ENCODE results near the gene EXOC3L4. TPM values are rescaled to one million over a fixed set of nuclear protein-coding genes. Genes with fewer than 3 reads are reported as not detected.

Gene EXOC3L4
- total RNA-seq, 1 donor from 2014 or later = 3.3 TPM

DNA sequence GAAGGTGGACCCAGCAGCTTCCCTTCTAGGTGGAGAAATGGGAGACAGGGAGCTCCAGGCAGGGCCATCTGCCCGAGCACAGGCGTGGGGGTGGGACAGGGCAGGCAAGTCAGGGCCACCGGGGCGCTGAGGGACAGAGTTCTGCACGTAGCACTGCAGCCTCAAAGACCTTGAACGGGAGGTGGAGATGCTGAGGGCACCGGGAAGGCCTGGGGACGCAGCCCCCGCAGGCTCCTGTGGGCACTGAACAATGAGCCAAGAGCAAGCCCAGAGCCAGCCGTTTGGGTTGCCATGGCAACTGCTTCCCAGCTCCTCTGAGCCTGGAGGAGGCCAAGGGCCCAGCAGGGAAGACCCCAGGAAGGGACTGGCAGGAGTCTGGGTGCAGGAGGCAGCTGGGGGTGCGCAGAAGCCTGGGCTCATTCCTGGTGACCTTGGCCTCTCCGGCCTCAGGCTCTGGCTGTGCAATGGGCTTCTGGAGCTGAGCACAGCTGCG is 7.1 kb upstream of the EXOC3L4 start:
- ATAC-seq (no peak), DNase-seq (ENCODE audit: low spot score) (no peak)
- intact Hi-C loops (cut with DNase I) = loop anchor here (5.0 kb wide), 1 partner anchor 205 kb away; no protein-coding TSS in a partner anchor

DNA sequence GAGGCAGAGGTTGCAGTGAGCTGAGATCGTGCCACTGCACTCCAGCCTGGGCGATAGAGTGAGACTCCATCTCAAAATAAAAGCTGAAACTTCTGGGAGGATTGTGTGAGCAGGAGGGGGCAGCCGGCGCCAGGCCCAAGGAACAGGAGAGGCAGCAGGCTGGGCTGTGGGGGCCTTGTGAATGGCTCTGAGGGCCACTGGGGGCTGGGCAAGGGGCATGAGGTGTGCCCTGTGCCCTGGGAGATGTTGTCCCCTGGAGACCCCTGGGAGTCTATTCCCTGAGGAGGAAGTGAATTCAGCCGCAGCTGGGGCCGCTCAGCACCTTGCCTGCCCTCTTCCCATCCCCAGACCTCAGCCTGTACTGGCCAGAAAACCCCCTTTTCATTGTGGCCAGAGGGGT is 5.6 kb upstream of the EXOC3L4 start:
- no peak for DNase-seq (ENCODE audit: low spot score)
- no peak for ATAC-seq
- intact Hi-C loops (cut with DNase I) = loop anchor here (5.0 kb wide), 1 partner anchor 203 kb away; no protein-coding TSS in a partner anchor

DNA sequence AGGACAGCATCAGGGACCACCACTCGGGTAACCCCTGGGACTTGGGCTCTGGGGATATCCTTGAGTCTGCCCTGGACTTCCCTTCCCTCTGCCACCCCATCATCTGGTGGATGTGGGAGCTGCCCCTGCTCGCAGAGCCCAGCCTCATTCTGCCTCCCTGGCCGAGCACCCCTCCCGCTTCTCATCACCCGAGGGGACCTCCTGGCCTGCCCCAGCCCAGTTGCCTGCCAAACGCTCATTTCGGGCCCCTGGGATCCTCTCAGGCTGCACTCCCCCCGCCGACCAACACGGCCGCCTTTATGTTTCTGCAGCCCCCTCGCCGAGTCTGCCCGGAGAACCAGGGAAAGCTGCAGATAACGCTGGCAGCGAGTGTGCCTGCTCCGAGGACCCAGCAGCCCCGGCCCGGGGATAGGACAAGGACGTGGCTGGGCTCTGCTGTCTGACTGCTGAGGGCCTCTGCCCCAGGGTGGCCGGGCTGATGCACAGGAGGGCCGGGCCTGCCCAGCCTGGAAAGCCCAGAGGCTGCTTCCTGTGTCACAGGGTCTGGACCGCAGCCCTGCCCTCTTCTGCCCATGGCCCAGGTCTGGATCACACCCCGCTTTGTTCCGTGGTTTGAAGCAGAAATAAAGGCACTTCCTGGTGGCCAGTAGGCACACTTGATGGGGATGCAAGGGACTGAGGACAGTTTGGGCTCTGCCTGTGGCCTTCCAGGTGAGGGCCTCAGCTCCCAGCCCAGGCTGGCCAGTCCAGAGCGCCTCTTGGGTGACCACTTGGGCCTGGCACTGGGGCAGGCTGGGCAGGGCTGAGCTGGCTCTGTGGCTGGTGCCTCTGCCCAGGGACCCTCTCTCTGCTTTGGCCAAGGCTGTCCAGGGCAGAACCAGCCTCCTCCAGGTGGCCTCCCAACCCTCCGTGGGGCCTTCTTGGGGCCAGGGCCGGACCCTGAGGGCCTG is 4.9 kb upstream of the EXOC3L4 start:
- intact Hi-C loops (cut with DNase I) = loop anchor here (5.0 kb wide), 1 partner anchor 203 kb away; no protein-coding TSS in a partner anchor
- ATAC-seq (no peak), DNase-seq (ENCODE audit: low spot score) (no peak)

- intact Hi-C loops (cut with DNase I) = no loop called here
- ATAC-seq (no peak), DNase-seq (ENCODE audit: low spot score) (no peak)
Observed at GRCh38 chr14:103090481-103091020, 4.0 kb upstream of the EXOC3L4 start.

DNA sequence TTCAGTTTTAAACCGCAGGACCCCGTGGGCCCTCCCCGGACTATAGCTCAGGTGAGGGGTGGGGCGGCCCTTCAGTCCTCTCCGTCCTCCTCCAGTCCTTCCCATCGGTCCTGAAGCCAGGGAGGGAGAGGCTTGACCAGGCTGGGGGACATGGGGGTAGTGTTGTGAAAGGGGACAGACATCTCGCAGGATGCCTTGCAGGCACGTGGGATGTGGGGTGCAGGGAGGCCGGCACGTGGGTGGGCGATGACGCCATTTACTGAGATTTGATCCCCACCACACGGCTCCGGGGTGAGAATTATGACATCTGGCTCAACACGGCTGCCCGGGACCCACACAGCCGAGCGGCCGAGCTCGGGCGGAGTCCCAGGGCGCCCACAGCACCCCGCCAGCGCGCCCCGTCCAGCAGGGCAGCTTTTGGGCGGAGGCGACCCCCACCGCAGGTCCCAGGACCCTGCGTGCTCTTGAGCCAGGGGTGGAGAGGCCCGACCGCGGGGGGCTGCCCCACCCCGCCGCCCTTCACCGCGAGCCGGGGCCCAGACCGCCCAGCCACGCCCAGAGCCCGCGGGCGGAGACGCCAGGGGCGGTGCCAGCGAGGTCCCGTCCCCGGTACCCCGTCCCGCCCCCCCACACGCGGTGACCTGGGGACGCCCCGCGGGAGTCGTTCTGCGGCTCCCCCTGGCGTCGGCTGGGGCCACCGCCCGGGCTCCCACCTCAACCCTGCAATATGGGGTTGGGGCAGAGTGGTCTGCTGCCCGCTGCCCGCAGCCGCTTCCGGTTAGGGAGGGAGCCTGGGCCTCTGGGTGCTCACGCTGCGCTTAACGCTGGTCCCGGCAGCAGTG is 3.3 kb upstream of the EXOC3L4 start:
- ATAC-seq (peak; percentile 62), DNase-seq (ENCODE audit: low spot score) (no peak)
- intact Hi-C loops (cut with DNase I) = no loop called here

DNA sequence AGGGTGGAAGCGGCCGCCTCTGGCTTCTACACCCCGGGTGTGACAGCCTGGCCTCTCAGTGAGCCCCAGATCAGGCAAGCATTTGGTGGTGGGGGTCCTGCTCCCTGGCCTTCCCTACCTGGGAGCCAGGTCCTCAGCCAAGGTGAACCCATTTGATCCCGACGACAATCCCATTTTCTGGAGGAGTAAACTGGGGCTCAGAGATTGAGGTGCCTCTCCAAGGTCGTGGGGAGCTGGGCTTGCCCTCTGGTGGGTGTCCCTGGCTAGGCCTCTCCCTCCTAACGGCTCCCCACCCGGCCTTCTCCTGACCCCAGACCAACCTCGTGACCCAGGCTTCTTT is 2.7 kb upstream of the EXOC3L4 start:
- intact Hi-C loops (cut with DNase I) = no loop called here
- no peak for ATAC-seq
- DNase-seq (ENCODE audit: low spot score) = no peak

GRCh38 chr14:103093856-103094405 is 594 bp upstream of the EXOC3L4 start:
- intact Hi-C loops (cut with DNase I) = no loop called here
- DNase-seq (ENCODE audit: low spot score) (no peak), ATAC-seq (no peak)

DNA sequence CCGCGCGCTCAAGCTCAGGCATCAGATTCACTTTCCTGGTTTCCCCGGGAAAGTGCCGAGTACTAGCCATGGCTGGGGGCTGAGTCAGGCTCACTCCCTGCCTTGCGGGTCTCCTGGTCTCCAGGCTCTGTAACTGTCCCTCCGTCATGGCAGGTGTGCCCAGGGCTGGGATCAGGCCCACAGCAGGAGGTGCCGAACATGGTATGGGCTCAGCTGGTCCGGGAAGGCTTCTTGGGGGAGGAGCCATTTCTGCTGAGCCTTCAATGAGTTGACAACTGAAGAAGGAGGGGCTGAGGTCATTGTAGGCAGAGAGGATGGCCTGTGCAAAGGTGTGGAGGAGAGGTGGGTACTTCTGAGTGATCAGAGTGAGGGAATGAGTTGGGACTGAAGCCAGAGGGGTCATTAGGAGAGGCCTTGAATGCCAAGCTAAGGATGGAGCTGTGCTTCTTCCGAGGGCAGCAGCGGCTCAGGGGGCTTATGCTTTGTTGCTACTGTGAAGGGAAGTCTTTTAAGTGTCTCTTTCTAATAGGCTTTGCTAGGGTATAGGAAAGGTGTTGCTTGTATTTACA is 769 bp downstream of the EXOC3L4 start:
- DNase-seq (ENCODE audit: low spot score) = no peak
- no peak for ATAC-seq
- intact Hi-C loops (cut with DNase I) = no loop called here

DNA sequence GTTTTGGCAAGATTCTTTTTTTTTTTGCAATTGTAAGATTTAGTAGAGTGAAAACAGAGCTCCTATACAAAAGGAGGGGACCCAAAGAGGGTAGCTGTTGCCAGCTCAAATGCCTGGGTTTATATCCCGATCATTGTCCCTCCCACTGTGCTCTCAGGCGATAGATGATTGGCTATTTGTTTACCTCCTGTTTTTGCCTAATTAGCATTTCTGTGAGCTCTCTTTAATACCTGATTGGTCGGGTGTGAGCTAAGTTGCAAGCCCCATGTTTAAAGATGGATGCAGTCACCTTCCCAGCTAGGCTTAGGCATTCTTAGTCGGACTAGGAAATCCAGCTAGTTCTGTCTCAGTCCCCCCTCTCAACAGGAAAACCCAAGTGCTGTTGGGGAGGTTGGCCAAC is 1.9 kb downstream of the EXOC3L4 start:
- intact Hi-C loops (cut with DNase I) = no loop called here
- no peak for ATAC-seq
- DNase-seq (ENCODE audit: low spot score) = no peak

- ATAC-seq (no peak), DNase-seq (ENCODE audit: low spot score) (no peak)
- intact Hi-C loops (cut with DNase I) = no loop called here
Observed at GRCh38 chr14:103097244-103097993, 2.9 kb downstream of the EXOC3L4 start.

- intact Hi-C loops (cut with DNase I) = no loop called here
- ATAC-seq (no peak), DNase-seq (ENCODE audit: low spot score) (no peak)
Observed at GRCh38 chr14:103097994-103098957, 3.8 kb downstream of the EXOC3L4 start.

DNA sequence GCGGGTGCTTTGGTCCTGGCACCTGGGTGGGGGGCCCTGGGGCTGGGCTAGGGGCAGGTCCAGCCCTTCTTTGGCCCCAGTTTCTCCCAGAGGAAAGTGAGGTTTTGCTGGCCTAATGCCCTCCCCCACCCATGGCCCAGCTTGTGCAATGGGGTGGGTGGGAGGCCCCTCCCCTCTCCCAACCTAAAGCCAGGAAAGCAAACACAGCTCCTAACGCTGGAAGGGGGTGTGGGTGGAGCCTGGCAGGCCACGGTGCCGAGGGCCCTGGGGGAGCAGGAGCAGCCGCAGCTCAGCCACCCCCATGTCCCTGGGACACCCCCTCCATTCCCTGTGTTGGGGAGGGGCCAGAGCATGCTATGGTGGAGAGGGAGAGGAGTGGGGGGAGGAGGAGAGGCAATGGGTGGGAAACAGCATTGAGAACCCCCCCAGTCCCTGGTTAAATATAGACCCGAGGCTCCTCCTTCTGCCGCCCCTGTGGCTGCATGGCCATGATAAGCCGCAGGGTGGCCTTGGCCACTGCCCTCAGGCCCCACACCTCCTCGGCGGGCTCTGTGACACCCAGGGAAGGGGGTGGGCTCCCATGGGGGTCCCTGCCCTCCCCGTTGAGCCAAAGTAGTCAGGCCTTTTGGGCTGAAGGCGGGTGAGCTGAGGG is 4.7 kb downstream of the EXOC3L4 start:
- no peak for ATAC-seq
- no peak for DNase-seq (ENCODE audit: low spot score)
- intact Hi-C loops (cut with DNase I) = no loop called here

DNA sequence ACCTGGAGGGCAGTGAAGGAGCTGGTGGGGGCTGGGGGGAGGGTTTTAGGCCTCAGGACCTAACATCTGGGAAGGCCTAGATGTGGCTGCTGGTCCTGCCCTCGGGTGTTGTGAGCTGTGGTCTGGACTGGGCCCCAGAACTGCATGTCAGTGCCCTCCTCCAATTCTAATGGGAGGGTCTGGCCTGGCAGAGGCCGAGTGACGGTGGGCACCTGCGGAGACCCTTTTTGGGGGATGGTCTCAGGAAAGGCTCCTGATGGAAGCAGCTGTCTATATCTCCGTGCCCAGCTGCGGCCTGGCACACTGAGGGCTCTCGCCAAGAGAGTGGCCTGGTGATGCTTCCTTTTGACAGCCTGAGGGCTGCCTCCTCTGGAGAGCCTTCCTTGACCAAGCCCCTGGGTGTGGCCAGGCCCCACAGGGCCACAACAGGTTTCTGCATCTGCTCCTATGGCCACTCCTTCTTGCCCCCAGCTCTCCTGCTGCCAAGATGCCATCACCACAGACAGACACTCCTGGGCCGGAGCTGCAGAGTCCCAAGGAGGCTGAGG is 5.3 kb downstream of the EXOC3L4 start:
- intact Hi-C loops (cut with DNase I) = loop anchor here (10.0 kb wide), 1 partner anchor 85 kb away; no protein-coding TSS in a partner anchor
- DNase-seq (ENCODE audit: low spot score) (no peak), ATAC-seq (no peak)

- no peak for ATAC-seq
- intact Hi-C loops (cut with DNase I) = loop anchor here (10.0 kb wide), 1 partner anchor 84 kb away; no protein-coding TSS in a partner anchor
- DNase-seq (ENCODE audit: low spot score) = no peak
Observed at GRCh38 chr14:103100281-103101121, 6.0 kb downstream of the EXOC3L4 start.

DNA sequence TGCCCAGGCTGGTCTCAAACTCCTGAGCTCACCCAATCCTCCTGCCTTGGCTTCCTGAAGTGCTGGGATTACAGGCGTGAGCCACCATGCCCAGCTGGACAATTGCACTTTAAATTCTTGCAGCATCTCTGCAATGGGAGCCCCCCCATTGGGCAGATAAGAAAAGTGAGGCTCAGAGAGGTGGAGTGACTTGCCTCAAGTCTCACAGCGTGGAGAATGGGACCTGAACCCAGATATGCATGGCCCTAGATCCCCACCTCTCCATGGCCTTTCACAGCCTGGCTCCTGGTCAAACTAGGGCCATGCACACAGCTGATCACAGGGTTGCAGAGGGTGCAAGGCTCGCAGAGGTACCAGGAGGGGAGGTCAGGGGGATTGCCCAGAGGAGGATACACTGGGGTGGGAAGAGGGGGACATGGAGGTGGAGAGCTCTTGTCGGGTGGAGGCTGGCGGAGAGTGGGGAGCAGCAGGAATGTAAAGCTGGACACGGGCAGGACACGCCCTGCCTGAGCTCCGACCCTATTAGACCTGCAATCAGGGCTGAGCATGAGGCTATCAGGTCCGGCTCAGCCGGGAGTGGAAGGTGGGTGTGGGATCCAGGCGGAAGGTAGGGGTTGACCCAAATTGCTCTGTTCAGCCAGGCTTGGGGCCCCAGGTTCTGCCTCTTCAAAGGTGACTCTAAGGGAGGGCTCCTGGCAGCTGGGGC is 6.9 kb downstream of the EXOC3L4 start:
- DNase-seq (ENCODE audit: low spot score) (no peak), ATAC-seq (no peak)
- intact Hi-C loops (cut with DNase I) = loop anchor here (10.0 kb wide), 1 partner anchor 83 kb away; no protein-coding TSS in a partner anchor
